GM12864 (cell line): ENCODE measurements around the gene EFNA4.

Source experiments
- DNase-seq: peaks from one replicate; pipeline ENCODE4 v3.0.0-alpha.2; 2011; ENCODE audit warnings: low read depth
- H3K4me3 ChIP-seq: 2 replicates; pipeline ENCODE4 v1.5.1; 2011; ENCODE audit warnings: mild to moderate bottlenecking, low read depth, low read length, control low read depth
- TF ChIP-seq, protein P1 (sequence below): IDR thresholded peaks from 2 replicates; pipeline ENCODE4 v1.5.1; 2011; ENCODE audit warnings: low read depth, mild to moderate bottlenecking, moderate library complexity, low read length, control low read depth, inconsistent platforms; ENCODE audit errors: missing control alignments

EFNA4 gene

GRCh38 chr1:155040358-155041093 is 23.0 kb upstream of the EFNA4 start:
- DNase-seq = no peak
- H3K4me3 ChIP-seq = no peak overlapping the region
- TF ChIP-seq, protein P1, sequence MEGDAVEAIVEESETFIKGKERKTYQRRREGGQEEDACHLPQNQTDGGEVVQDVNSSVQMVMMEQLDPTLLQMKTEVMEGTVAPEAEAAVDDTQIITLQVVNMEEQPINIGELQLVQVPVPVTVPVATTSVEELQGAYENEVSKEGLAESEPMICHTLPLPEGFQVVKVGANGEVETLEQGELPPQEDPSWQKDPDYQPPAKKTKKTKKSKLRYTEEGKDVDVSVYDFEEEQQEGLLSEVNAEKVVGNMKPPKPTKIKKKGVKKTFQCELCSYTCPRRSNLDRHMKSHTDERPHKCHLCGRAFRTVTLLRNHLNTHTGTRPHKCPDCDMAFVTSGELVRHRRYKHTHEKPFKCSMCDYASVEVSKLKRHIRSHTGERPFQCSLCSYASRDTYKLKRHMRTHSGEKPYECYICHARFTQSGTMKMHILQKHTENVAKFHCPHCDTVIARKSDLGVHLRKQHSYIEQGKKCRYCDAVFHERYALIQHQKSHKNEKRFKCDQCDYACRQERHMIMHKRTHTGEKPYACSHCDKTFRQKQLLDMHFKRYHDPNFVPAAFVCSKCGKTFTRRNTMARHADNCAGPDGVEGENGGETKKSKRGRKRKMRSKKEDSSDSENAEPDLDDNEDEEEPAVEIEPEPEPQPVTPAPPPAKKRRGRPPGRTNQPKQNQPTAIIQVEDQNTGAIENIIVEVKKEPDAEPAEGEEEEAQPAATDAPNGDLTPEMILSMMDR = no peak

DNA sequence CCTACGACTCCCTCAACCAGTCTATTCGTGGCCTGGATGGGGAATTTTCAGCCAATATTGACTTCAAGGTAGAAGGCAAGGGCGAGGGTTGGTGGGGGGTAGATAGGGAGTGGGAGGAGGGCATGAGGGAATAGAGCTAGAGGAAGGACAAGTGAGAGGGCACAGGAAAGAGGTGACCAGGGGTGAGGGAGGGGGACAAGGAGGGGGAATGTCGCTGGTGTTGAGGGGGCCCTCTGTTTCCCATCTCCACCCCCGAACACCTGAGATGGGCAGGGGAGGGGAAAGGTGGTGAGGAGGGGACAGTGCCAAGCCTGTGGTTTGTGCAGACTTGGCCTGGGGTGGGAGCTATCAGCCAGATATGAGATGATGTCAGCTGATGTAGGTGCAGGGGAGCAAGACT is 20.8 kb upstream of the EFNA4 start:
- no peak overlapping the region for H3K4me3 ChIP-seq
- TF ChIP-seq, protein P1 = no peak
- DNase-seq = no peak

DNA sequence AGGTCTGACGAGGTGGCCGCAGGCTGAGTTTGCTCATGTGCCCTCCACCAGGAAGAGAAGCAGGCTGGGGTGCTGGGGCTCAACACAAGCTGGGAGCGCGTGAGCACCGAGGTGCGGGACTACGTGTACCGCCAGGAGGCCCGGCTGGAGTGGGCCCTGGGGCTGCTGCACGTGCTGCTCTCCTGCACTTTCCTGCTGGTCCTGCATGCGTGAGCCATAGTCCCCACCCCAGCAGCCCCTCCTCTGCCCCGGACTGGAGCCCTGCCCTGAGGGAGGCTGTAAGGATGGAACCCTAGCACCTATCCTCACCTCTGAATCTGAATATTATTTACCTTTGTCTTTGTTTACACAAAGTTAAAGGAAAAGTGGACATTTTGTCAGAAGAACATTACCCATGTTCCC is 20.2 kb upstream of the EFNA4 start:
- no peak overlapping the region for H3K4me3 ChIP-seq
- DNase-seq = no peak
- TF ChIP-seq, protein P1 = no peak

DNA sequence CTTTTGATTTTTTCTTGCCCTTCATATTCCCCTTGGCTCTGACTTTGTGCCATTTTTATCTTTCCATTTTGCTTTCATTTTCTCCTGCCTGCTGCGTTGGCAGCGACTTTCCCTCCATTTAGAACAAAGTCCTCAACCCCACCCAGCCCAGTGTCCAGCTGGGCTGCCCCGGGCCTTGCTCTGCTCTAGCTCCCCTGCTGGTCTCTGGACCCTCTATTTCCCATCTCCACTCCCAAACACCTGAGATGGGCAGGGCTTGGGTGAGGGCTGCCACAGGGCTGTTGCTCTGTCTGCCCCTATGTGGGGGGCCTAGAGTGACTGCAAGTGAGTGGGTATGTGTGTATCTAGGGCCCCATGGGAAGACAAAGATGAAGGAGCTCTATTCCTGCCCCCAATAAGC is 19.7 kb upstream of the EFNA4 start:
- no peak for DNase-seq
- TF ChIP-seq, protein P1 = no peak
- no peak overlapping the region for H3K4me3 ChIP-seq

- TF ChIP-seq, protein P1 = no peak
- DNase-seq = no peak
- no peak overlapping the region for H3K4me3 ChIP-seq
Measured at GRCh38 chr1:155044365-155044764, 19.2 kb upstream of the EFNA4 start.

DNA sequence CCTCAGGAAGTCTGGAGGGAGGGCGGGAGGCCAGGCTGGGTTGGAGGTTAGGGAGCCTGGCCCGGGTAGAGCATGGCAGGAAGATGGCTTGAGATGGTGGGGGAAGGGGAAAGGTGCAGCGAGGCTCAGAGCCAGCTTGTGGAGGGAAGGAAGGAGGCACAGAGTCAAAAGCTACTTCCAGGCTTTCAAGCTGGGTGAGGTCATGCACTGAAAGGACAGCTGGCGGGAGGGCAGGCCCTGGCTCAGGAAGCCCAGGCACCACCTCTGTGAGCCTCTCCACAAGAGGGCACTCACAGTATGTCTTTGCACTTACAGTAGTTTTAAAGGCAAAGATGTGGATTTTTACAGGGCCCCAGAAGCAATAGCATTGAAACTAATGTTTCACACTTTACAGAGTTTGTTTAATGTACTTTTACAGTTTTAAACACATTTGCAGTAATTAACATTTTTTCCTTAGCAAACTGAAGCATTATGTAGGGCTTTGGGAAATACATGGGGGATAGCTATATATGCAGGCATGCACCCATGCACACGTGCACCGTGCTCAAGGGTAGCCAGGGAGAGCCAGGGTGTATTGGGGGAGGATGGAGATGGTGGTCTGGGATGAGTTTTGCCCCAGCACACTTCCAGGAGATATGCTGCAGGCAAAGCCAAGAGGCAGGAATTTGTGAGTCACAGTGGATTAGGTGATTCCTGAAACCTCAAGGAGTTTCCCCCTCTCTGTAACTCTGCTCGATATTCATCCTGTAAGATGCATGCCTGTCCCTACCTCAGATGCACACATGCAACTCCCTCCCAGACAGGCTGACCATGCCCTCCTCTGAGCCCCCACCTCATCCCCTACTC is 18.5 kb upstream of the EFNA4 start:
- no peak for DNase-seq
- no peak overlapping the region for H3K4me3 ChIP-seq
- TF ChIP-seq, protein P1 = peak; percentile 68
